HG02623 (cell line): Measurements from ENCODE around the gene HMG20B.

Experiments
- ATAC-seq: cut with Tn5 transposase; IDR thresholded peaks from one replicate; pipeline ENCODE4 v1.9.1; 2021; ENCODE audit warnings: moderate library complexity; ENCODE audit not compliant: unreplicated experiment

The HMG20B gene

DNA sequence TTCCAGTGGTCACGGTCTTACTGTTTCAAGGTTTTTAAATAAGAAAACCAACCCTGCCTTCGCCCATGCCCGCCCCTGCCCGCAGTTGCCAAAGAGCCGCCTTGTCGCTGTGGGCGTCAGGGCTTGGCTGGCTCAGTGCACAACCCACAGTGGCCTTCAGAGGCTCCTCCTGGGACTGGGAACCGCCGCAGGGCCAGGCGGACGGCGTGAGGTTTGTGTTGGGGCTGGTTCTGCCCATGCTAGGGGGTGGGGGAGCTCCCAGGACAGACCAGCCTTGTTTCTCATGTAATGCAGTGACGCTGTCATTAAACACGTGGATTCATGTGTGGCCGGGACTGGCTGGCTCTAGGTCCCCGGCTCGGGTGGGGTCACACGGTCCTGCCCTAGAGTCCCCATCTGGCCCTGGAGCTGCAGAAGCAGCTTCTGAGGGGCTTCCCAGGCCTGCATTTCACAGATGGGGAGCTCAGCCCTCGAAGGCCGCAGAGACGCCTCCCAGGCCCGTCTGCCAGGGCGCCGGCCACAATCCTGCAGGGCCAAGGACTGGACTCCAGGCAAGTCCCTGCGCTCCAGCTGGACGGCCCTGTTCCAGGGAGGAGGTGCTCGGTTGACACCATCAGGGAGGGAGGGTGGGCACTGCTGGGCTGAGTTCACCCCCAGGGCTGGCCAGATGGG is 36.2 kb upstream of the HMG20B start:
- no peak for ATAC-seq

DNA sequence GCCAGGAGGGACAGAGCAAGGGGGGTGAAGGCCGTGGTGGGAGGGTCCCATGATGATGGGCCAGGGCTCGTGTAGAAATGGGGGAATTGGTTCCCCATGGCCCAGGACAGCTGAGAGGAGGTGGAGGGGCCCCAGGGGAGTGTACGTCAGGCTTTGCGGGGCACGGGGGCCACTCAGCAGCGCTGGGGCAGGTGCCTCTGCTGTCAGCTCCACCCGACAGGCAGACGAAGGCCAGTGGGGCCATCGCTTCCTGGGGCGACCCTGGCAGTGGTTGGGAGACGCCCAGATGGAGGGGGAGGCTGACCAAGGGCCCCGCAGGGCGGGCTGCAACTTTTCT is 35.7 kb upstream of the HMG20B start:
- ATAC-seq: no peak

DNA sequence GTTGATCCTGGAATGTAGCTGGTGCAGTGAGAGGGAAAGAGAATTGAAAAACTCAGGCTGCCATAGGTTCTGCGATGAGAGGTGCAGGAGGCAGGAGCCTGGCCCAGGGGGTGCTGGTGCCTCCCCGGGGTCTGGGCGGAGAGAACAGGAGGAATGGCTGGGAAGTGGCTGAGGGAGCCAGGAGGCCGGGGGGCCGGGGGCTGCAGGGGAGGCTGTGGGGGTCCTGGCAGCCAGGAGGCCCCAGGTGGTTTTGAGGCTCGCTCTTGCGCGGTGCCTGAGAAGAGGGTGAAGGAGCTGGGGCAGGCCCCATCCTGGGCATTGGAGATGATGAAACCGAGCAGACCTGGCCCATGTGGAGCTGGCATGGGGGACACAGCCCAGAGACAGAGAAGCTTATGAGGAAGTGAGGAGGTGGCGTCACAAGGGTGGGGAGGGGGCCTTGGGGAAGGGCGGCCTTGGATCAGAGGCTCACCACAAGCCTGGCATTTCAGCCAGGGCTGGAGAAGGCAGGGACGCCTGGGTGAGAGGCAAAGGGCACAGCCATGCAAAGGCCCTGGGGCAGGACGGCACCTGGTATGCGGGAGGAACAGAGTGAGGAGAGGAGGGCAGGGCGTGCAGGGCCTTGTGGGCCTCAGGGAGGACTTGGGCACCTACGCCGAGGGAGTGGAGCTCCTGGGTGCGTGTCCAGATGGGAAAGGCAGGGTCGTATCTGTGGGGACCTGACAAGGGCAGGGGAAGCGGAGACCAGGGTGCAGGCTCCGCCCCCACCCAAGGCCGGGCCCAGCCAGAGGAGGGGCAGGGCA is 35.1 kb upstream of the HMG20B start:
- no peak for ATAC-seq

DNA sequence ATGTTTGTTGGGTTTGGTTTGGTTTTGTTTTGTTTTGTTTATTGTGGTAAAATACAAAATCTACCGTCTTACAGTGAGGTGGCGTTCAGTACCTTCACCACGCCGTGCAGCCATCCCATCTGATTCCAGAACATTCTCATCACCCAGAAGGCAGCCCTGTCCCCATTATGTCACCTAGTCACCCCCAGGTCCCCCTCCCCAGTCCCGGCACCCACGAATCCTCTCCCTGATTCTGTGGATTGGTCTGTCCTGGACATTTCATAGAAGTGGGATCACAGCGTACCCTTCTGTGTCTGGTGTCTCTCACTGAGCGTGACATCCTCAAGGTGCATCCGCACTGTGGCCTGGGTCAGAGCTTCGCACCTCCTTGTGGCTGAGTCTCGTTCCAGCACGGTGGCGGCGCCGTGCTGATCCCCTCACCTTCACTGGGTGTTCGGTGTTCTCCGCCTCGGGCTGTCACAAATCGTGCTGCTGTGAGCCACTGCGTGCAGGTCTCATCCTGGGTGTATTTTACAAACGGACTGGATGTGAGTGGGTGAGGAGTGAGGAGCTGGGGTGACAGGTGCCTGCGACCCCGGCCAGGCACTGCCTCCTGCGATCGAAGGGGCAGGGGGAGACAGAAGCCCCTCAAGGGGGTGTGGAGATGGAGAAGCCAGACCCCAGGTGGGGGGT is 34.4 kb upstream of the HMG20B start:
- ATAC-seq: no peak

DNA sequence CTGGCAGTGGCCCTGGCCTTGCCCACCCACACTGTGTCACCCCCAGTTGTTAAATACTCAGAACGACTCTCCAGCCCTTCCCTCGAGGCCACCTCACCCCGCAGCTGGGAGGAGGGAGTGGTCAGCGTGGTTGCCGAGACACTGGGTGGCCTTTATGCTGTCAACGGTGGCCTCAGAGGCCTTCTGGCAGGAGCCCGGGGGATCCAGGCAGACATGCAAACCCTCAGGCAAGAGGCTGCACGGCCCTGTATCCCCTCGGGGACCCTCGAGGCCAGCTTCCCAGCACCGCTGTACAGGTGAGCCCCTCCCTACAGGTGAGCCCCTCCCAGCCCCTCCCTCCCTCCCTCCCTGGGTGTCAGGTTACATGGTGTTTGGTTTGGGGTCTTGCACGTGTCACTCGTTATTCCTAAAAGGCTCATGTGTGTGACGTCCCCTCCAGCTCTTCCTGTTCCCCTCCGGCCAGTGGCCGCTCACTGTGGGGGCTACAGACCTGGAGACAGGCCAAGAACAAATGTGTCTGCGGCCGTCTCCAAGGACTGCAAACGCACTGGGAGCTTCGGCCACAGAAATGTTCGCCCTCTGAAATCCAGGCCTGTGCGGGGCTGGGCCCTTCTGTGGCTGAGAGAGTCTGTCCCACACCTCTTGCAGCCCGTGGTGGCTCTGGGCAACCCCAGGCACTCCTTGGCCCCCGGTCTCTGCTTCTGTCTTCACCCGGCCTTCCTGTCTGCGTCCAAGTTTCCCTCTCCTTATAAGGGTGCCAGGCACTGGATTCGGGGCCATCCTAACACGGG is 33.6 kb upstream of the HMG20B start, which contains the start of gene TEKTIP1:
Gene TEKTIP1 (plus strand): TSS at position 210 of the 791 bp plus-strand sequence. CDS start 4 bp downstream, at position 214.
- ATAC-seq: no peak

DNA sequence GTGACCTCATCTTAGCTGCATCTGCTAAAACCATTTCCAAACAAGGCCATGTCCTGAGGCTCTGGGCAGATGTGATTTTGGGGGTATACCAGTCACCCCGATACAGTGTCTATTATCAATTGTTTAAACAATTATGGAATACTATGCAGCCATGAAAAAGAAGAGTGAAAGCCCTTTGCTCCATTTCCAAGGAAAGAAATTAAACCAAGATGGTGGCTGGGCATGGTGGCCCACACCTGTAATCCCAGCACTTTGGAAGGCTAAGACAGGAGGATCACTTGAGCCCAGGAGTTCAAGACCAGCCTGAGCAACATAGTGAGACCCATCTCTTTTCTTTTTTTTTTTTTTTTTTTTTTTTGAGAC is 33.0 kb upstream of the HMG20B start:
- no peak for ATAC-seq

DNA sequence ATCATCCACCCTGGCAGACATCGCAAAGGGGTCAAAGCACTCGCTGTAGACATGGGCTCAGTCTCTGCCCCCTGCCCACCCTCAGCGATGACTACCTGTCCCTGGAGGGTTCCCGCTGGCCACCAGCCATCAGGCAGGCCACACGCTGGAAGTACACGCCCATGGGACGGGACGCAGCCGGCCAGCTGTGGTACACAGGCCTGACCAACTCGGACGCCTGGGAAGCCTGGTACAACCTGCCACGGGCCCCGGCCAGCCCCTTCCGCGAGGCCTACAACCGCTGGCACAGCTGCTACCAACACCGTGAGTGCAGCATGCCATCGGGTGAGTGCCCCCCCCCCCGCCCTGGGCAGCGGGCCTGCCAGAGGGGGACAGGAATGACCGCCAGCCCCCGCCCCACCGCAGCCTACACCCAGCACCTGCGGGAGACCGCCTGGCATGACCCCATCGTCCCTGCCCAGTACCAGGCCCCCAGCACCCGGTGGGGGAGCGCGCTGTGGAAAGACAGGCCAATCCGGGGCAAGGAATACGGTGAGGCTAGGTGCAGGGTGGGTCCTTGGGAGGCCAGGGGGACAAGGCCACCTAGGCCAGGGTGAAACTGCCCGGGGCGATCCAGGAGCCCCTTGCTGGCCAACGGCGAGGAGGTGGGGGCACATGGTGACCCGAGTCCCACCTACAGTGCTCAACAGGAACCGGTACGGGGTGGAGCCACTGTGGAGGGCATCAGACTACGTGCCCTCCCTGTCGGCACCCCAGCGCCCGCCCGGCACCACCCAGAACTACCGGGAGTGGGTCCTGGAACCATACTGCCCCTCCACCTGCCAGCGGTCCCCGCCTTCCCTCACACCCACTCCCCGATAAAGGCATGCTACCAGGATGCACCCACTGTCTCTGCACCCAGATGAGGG is 29.3 kb upstream of the HMG20B start:
- ATAC-seq: no peak

DNA sequence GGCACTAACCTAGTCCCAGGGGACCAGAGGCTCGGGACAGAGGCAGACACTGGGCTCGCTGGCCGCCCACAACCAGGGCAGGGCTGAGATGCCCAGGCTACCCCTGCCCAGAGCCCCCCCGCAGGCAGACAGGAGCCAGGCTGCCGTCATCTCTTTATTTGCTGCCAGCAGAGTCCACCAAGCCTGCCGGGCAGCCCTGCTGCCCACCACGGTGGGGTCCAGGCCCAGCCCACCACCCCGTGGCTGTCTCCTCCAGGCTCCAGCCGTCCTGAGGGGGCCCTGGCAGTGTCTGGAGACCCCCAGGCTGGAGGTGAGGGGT is 28.7 kb upstream of the HMG20B start:
- ATAC-seq: no peak

DNA sequence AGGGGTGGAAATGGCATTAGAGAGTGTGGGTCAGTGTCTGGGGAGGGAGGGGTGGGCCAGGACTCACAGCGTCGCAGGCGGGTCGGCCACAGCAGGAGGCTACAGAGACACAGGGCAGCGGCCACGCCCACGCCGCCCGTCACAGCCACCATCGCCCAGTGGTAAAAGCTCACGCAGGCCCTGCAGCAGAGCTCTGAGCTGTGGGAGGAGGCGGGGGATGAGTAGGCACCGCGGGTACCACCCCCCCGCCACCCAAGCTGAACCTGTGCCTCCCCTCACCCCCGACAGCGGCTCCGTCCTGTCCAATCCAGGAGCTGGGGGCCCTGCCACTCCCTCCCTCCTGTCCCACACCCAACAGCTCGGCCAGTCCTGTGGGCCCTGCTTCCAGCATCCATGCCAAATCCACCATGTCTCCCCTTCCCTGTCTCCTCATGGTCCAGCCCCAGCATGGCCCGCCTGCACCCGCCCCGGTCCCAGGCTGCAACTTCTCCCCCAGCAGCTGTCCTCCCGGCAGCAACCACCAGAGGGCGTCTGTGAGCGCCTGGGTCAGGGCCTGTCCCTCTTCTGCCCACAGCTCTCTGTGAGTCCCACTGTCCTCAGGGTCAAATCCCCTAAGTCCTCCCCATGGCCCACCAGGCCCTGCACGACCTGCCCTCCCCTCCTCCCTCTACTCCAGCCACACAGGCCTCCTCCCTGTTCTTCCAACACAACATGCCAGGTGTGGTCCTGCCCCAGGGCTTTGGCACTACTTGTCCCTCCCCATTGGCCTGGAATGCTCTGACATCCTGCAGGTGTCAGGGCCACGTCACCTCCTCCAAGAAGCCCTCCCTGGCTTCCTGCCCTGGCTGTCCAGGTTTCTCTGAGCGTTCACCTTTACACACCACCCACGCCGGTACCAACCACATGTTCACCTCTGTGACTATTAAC is 27.7 kb upstream of the HMG20B start:
- no peak for ATAC-seq

DNA sequence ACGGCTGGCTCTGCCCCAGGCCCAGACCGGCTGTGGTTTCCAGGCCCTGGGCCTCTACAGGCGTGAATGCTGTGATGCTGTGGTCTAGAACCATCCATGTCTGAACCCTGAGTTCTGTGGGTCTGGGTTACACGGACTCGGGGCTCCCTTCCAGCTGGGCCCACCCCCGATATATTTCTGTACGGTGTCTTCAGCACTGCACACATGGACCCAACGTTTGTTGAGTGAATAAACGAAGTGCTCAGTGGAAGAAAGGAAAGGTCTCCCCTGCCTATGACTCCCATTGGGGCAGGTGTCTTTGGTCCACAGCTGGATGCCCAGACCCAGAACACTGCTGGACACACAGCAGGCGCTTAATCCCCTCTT is 27.1 kb upstream of the HMG20B start:
- ATAC-seq: no peak

DNA sequence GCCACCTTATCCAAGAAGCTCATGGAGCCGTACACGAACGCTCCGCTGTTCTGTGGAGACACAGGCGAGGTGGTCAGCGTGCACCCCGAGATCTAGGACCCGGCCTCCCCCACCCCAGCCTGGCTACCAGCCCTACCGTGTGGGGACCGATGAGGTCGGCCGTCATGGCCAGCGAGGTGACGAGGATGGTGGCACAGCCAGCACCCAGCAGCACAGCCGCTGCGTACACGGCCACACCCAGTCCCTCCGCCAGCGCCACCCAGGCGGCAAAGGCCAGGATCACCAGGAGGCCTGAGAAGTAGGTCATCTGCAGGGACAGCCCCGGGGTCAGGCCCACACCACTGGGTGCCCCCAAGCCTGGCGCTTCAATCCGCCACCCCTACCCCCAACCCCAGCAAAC is 26.6 kb upstream of the HMG20B start:
- ATAC-seq: no peak

DNA sequence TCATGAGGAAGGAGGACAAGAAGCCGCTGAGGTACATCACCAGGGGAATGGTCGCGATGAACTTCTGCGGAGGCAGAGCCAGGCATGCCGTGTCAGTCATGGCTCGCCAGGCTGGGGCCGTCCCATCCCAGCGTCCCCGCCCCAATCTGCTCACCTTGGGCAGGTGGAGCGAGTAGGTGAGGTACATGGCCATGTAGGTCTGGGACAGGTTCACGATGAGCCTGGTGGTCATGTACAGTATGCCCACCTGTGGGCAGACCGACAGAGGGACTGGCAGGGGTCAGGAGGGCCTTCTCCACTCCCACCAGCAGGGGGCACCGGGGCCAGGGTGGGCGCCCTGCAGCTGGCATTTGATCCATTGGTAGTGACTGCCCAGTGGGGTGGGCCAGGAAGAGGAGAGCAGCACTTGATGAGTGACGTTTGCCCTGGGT is 25.4 kb upstream of the HMG20B start:
- no peak for ATAC-seq

DNA sequence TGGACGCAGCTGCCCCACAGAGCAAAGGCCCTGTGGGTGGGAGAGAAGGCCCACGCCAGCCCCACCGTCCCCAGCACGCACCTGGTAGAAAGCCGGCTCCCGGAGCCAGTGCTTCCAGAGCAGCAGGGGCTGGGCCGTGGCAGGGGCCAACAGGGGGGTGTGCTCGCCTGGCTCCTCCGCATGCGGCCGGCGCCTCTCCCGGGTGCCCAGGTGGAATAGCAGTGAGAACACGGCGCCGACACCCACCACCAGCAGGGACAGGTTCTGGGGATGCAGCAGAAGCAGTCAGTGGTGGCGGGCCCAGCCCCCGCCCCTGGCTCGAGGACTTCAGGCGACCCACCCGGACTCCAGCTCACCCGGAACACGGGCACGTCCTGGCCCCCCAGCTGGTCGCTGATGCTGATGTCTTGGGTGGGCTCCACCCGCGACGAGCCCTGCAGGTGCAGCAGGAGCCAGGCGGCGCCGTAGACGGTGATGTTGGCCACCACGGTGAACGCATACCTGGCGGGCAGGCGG is 24.9 kb upstream of the HMG20B start:
- ATAC-seq: no peak

DNA sequence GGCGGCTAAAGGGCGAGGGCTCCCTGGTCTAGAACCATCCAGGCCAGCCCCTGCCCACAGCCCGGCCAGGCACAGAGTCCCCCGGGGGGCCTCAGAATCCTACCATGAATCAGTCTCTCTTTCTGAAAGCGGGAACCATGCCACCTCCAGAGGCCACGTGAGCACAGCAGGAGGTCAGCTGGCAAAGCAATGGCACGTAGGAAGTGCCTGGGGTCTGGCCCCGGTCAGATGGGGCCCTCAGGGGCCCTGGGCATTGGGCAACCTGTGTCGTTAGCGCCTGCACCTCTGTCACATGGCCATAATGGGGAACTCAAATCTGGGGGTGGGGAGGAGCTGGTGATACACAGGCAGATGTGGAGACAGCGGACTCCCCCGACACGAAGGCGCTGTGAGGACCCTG is 24.1 kb upstream of the HMG20B start:
- no peak for ATAC-seq

DNA sequence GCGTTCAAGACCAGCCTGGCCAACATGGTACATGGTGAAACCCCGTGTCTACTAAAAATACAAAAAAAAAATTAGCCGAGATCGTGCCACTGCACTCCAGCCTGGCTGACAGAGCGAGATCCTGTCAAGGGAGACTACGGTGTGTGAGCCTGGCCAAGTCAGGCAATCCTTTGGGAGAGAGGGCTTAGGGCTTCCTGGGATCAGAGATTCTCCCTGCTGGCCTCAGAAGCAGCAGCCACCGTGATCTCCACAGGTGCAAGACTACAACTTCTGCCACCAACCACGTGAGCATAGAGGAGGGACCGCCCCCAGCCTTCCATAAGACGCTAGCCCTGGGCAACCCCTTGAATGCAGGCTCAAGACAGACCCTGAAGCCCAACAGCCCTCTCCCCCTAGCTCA is 22.9 kb upstream of the HMG20B start:
- no peak for ATAC-seq

DNA sequence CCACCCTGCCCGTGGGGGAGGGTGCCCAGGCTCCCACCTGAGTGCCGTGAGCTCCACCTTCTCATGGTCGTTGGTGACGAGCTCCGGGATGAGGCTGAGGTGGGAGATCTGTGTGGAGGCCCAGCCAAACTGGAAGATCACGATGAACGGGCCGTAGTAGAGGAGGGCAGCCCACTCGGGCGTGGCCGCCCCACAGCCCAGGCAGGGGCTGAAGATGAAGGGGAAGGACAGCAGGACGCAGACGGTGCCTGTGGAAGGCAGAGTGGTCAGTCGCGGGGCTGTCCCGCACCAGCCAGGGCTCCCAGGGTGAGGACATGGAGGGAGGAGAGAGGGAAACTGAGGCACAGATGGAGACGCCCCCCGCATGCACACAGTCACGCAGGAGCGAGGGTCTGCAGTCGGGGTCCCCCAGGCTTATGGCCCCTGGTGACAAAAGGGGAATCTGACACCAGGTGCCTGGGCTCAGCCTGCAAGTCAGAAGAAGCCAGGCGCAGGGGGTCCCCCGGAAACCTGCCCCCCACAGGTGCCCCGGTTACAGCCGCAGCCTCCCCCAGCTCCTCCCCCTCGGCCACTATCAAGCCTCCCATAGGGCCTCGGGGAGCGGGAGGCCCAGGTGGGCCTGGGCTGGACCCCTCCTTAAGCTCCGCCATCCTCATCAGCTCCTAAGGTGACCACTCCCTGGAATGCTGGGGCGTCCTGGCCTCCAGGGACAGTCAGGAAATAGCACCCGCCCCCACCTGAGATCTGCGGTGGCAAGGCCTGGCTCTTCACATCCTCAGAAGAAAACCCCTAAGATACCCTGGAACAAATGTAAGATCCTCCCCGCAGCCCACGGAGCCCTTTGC is 21.6 kb upstream of the HMG20B start:
- ATAC-seq: no peak

DNA sequence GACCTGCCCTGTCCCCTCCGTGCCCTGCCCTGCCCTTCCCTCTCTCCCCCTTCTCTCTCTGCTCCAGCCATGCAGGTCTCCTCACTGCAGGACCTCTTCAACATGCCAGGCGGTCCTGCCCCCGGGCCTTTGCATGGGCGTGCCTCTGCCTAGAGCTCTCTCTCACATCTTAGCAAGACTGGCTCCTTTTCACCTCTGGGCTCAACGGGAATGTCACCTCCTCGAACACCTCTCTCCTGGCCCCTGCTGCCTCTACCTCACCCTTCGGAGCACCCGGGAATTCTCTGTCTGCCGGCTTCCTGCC is 21.0 kb upstream of the HMG20B start:
- no peak for ATAC-seq

DNA sequence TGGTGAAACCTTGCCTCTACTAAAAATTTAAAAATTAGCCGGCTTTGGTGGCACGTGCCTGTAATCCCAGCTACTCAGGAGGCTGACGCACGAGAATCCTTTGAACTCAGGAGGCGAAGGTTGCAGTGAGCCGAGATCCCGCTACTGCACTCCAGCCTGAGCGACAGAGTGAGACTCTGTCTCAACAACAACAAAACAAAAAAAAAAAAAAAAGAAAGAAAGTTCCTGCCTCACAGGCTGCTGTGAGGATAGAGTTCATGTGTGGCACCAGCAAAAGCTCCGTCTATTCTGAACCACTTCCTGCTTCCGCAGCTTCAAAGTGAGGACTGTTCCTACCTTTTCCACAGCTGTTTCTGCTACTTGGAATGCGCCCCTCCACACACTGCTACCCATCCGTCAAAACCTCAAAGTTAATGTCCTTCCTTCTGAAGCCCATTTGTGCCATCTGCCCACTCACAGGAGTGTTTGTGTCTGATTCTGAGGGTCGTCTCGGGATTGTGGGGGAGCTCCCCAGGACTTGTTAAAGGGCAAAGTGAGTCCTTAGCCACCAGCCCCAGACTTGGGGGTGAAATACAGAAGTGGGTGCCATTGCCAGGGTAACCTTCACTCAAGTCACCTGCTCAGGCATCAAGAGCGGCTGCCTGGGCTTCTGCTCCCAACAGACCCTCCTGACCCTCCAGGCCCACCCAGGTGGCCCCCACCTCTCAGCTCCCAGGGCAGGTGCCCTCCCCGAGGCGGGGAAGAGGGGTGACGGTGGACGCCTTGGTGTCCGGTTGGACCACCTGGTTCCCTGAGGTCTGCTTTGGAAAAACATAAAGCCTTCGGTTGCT is 18.3 kb upstream of the HMG20B start:
- ATAC-seq: no peak
